Fibroblast of peridontal ligament (primary cell): ENCODE data around the gene SLTM.
"Not testable (repeated sequence)": the region's sequence is repeated elsewhere in the genome, so short reads cannot be mapped to it uniquely, and the experiment has no call there.

ENCODE experiments used
- DNase-seq: peaks from one replicate; pipeline ENCODE4 v3.0.0-alpha.2; 2010; ENCODE audit errors: extremely low read depth

SLTM gene

GRCh38 chr15:58876306-58877106 lies 57.0 kb downstream of the SLTM start:
- no peak for DNase-seq

GRCh38 chr15:58875343-58875742 lies 58.1 kb downstream of the SLTM start:
- no peak for DNase-seq

- peak; percentile 82 for DNase-seq
Measured at GRCh38 chr15:58873267-58873666, 60.2 kb downstream of the SLTM start.

GRCh38 chr15:58870451-58870850 lies 63.0 kb downstream of the SLTM start:
- DNase-seq: peak; percentile 67

- no peak for DNase-seq
Measured at GRCh38 chr15:58867926-58868325, 65.6 kb downstream of the SLTM start.

- DNase-seq: no peak
Measured at GRCh38 chr15:58865425-58865880, 68.0 kb downstream of the SLTM start.

GRCh38 chr15:58864602-58865424 lies 68.7 kb downstream of the SLTM start:
- DNase-seq: no peak

GRCh38 chr15:58862326-58862725 lies 71.2 kb downstream of the SLTM start:
- no peak for DNase-seq

- not testable (repeated sequence) for DNase-seq
Measured at GRCh38 chr15:58856621-58857020, 76.9 kb downstream of the SLTM start.

- DNase-seq: peak; percentile 36
Measured at GRCh38 chr15:58856086-58856485, 77.4 kb downstream of the SLTM start.

- DNase-seq: peak; percentile 9
Measured at GRCh38 chr15:58854593-58854992, 78.9 kb downstream of the SLTM start.

- peak; percentile 29 for DNase-seq
Measured at GRCh38 chr15:58852347-58852746, 81.1 kb downstream of the SLTM start.

- DNase-seq: not testable (repeated sequence)
Measured at GRCh38 chr15:58851205-58851604, 82.3 kb downstream of the SLTM start.

- DNase-seq: no peak
Measured at GRCh38 chr15:58842713-58843396, 90.6 kb downstream of the SLTM start.

- DNase-seq: no peak
Measured at GRCh38 chr15:58840048-58840447, 93.4 kb downstream of the SLTM start.

- peak; percentile 10 for DNase-seq
Measured at GRCh38 chr15:58839485-58839884, 94.0 kb downstream of the SLTM start.

GRCh38 chr15:58833681-58834426 lies 99.6 kb downstream of the SLTM start:
- not testable (repeated sequence) for DNase-seq

GRCh38 chr15:58830556-58830955 lies 102.9 kb downstream of the SLTM start:
- peak; percentile 20 for DNase-seq
